ENCODE data around the gene NRG2.

Gene NRG2

GRCh38 chr5:139811274-139811607 is 231.9 kb downstream of the NRG2 start:
- DNase-seq (ENCODE audit: low spot score) = no peak

GRCh38 chr5:139810341-139811273 is 232.5 kb downstream of the NRG2 start:
- no peak for DNase-seq (ENCODE audit: low spot score)

- no peak for DNase-seq (ENCODE audit: low spot score)
These were observed 233.7 kb downstream of the NRG2 start for GRCh38 chr5:139809331-139809810.

- peak; percentile 23 for DNase-seq (ENCODE audit: low spot score)
These were observed 234.4 kb downstream of the NRG2 start for GRCh38 chr5:139808481-139809330.

GRCh38 chr5:139807647-139808030 is 235.5 kb downstream of the NRG2 start:
- no peak for DNase-seq (ENCODE audit: low spot score)

- DNase-seq (ENCODE audit: low spot score) = no peak
These were observed 236.1 kb downstream of the NRG2 start for GRCh38 chr5:139806726-139807646.

GRCh38 chr5:139806111-139806510 is 237.0 kb downstream of the NRG2 start:
- no peak for DNase-seq (ENCODE audit: low spot score)

- no peak for DNase-seq (ENCODE audit: low spot score)
These were observed 237.6 kb downstream of the NRG2 start for GRCh38 chr5:139805545-139805944.

- no peak for DNase-seq (ENCODE audit: low spot score)
These were observed 238.2 kb downstream of the NRG2 start for GRCh38 chr5:139804800-139805397.

GRCh38 chr5:139803978-139804377 is 239.1 kb downstream of the NRG2 start:
- no peak for DNase-seq (ENCODE audit: low spot score)

- no peak for DNase-seq (ENCODE audit: low spot score)
These were observed 243.7 kb downstream of the NRG2 start for GRCh38 chr5:139799359-139799758.

GRCh38 chr5:139798883-139799282 is 244.2 kb downstream of the NRG2 start:
- peak; percentile 29 for DNase-seq (ENCODE audit: low spot score)

GRCh38 chr5:139797856-139798510 is 245.1 kb downstream of the NRG2 start:
- DNase-seq (ENCODE audit: low spot score) = no peak

GRCh38 chr5:139797335-139797734 is 245.8 kb downstream of the NRG2 start:
- no peak for DNase-seq (ENCODE audit: low spot score)

Data from kidney tubule cell (primary cell).